ENCODE measurements around the gene CRACR2B. TPM values are rescaled to one million over a fixed set of nuclear protein-coding genes. Genes with fewer than 3 reads are reported as not detected.

The CRACR2B gene
- total RNA-seq, 6 experiments from 2014 or later, result 0.63 to 2.2 (median 1.2) TPM

GRCh38 chr11:848380-848931 lies 20.7 kb downstream of the CRACR2B start:
- no peak overlapping the region for H3K4me3 Mint-ChIP-seq
- DNase-seq, result no peak
- H3K27ac Mint-ChIP-seq, result no peak overlapping the region
- H3K9me3 Mint-ChIP-seq, result no peaks in the 10 kb centered on the region
- no peaks in the 10 kb centered on the region for H3K36me3 Mint-ChIP-seq (ENCODE audit: low read depth)
- H3K4me1 Mint-ChIP-seq (ENCODE audit: low read depth), result peaks cover 25% of the 10 kb centered on the region
- peak; percentile 94 for TF ChIP-seq CTCF (IDR thresholded peaks at IDR 0.05)
- H3K27me3 Mint-ChIP-seq (ENCODE audit: insufficient read depth), result peaks cover 9% of the 10 kb centered on the region

- Mint-ChIP-seq H3K27me3 (ENCODE audit: insufficient read depth) (peaks cover 2% of the 10 kb centered on the region), H3K4me3 (no peak overlapping the region), H3K36me3 (ENCODE audit: low read depth) (no peaks in the 10 kb centered on the region), H3K9me3 (no peaks in the 10 kb centered on the region), H3K4me1 (ENCODE audit: low read depth) (peaks cover 25% of the 10 kb centered on the region), H3K27ac (no peak overlapping the region)
- DNase-seq, result no peak
- no peak for TF ChIP-seq CTCF (IDR thresholded peaks at IDR 0.05)
Observed at GRCh38 chr11:849104-849824, 21.5 kb downstream of the CRACR2B start.

- H3K27ac Mint-ChIP-seq, result no peak overlapping the region
- no peaks in the 10 kb centered on the region for H3K36me3 Mint-ChIP-seq (ENCODE audit: low read depth)
- TF ChIP-seq CTCF (IDR thresholded peaks at IDR 0.05), result no peak
- no peaks in the 10 kb centered on the region for H3K9me3 Mint-ChIP-seq
- H3K4me3 Mint-ChIP-seq, result no peak overlapping the region
- H3K27me3 Mint-ChIP-seq (ENCODE audit: insufficient read depth), result peaks cover 2% of the 10 kb centered on the region
- peaks cover 19% of the 10 kb centered on the region for H3K4me1 Mint-ChIP-seq (ENCODE audit: low read depth)
- DNase-seq, result no peak
Observed at GRCh38 chr11:849951-850774, 22.4 kb downstream of the CRACR2B start.

GRCh38 chr11:850775-851763 lies 23.4 kb downstream of the CRACR2B start:
- no peak overlapping the region; the same call in 1 of the 2 replicates for H3K27ac Mint-ChIP-seq
- peaks cover 4% of the 10 kb centered on the region for H3K27me3 Mint-ChIP-seq (ENCODE audit: insufficient read depth)
- H3K4me3 Mint-ChIP-seq, result no peak overlapping the region
- no peak for DNase-seq
- peak; percentile 15; the same call in 1 of the 2 replicates for TF ChIP-seq CTCF (IDR thresholded peaks at IDR 0.05)
- H3K36me3 Mint-ChIP-seq (ENCODE audit: low read depth), result no peaks in the 10 kb centered on the region
- peaks cover 12% of the 10 kb centered on the region for H3K4me1 Mint-ChIP-seq (ENCODE audit: low read depth)
- H3K9me3 Mint-ChIP-seq, result no peaks in the 10 kb centered on the region

- no peak overlapping the region for H3K27ac Mint-ChIP-seq
- no peak overlapping the region for H3K4me3 Mint-ChIP-seq
- no peak for TF ChIP-seq CTCF (IDR thresholded peaks at IDR 0.05)
- H3K27me3 Mint-ChIP-seq (ENCODE audit: insufficient read depth), result peaks cover 2% of the 10 kb centered on the region; the same call in 1 of the 2 replicates
- no peaks in the 10 kb centered on the region for H3K4me1 Mint-ChIP-seq (ENCODE audit: low read depth)
- H3K9me3 Mint-ChIP-seq, result no peaks in the 10 kb centered on the region
- DNase-seq, result no peak
- H3K36me3 Mint-ChIP-seq (ENCODE audit: low read depth), result no peaks in the 10 kb centered on the region
Observed at GRCh38 chr11:852762-853161, 25.0 kb downstream of the CRACR2B start.

Data from HFFc6 (cell line).